HG02970 (cell line): Measurements from ENCODE around the gene MID2.
"Not testable (repeated sequence)": the region's sequence is repeated elsewhere in the genome, so short reads cannot be mapped to it uniquely, and the experiment has no call there.

Source experiments
- ATAC-seq: cut with Tn5 transposase; IDR thresholded peaks from one replicate; pipeline ENCODE4 v1.9.1; 2021; ENCODE audit warnings: mild to moderate bottlenecking, moderate library complexity, moderate number of reproducible peaks; ENCODE audit not compliant: unreplicated experiment, low FRiP score

The MID2 gene, protein sequence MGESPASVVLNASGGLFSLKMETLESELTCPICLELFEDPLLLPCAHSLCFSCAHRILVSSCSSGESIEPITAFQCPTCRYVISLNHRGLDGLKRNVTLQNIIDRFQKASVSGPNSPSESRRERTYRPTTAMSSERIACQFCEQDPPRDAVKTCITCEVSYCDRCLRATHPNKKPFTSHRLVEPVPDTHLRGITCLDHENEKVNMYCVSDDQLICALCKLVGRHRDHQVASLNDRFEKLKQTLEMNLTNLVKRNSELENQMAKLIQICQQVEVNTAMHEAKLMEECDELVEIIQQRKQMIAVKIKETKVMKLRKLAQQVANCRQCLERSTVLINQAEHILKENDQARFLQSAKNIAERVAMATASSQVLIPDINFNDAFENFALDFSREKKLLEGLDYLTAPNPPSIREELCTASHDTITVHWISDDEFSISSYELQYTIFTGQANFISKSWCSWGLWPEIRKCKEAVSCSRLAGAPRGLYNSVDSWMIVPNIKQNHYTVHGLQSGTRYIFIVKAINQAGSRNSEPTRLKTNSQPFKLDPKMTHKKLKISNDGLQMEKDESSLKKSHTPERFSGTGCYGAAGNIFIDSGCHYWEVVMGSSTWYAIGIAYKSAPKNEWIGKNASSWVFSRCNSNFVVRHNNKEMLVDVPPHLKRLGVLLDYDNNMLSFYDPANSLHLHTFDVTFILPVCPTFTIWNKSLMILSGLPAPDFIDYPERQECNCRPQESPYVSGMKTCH

DNA sequence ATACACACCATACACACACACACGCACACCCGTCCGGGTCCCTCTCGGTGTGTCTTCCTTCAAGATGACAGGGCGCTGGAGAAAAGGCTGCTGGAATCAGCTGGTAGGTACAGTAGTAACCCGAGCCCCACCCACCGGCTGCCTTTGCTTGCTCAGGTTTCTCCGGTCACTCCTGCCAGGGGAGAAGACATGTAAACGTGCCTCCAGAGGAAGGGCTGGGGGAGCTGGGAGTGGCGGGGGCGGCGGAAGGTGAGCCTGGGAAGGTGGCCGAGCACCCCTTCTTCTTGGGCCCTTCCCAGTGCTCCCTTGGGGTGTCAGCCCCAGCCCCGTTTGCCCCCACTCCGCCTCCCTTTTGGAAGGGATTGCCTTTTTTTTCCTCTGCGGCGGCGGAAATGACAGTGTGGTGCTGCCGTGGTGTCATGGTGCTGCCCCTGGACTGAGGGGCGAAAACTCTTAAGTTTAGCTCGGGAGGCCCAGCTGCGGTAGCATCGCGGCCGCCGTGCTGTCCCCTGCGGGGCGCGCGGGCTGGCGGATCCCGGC, at the start of gene MID2:
MID2 (plus strand) TSS at position 169 of the 540 bp plus-strand sequence. CDS start 561 bp downstream, outside the sequence.
- no peak for ATAC-seq

DNA sequence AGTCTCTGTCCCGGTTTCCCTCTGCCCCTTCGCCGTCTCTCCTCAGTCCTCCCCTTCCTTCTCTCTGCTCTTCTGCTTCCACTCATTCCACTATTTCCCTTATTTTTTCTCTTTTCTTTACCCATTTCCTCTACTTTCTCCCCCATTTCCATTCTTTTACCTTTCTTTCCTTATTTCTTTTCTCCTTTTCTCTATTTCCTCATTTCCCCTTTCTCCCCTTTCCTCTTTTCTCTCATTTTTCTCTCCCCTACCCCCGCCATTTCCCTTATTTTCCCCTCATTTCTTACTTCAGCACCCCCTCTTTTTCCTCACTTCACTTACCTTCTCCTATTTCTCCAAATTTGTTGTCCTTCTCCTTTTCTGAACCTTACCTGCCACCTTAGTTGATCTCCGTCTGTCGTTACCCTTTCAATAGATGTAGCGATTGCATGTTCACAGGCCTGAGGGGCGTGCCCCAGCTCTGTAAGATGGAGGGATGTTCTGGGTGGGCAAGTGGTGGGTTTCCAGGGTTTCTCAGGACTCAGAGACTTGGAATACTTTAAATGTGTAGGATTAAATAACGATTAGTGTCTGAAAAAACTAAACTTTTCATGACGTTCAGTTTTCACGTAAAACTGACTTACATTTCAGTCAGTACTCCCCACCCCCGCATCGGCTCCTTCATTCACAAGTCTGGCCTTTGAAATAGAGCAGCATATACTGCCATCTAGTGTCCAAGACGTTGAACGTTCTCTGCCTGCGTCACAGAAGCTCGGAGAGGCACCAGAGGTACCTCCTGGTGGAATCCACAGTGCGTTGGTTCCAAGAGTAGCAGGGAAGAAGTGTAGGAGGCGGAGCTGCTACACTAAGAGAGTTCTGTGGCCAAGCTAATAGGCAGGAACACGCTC, 48.8 kb upstream of the MID2 start:
- ATAC-seq, result peak; percentile 55

DNA sequence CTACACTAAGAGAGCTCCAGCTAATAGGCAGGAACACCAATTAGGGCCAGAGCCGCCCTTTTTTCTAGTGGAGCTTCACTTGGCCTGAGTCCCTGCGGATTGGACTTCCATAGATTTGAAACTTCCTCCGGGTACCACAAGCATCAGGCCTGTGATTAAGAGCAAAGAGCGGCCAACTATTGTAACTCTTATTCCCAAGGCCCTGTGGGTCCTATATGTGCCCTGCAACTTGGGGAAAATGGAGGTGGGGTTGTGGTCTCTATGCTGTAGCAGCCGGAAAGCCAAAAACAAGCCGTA, 48.2 kb upstream of the MID2 start, which contains the start of gene NCBP2L:
NCBP2L (plus strand) TSS at position 198 of the 297 bp plus-strand sequence. CDS start 16,488 bp downstream, outside the sequence.
- no peak for ATAC-seq

DNA sequence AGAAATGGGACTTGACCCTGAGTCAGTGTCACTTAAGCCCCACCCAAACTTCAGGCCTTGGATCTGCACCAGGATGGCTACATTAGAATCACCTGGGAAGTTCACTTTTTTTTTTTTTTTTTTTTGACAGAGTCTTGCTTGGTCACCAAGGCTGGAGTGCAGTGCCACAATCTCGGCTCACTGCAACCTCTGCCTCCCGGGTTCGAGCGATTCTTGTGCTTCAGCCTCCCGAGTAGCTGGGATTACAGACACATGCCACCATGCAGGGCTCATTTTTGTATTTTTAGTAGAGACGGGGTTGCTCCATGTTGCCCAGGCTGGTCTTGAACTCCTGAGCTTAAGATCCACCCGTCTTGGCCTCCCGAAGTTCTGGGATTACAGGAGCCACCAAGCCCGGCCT, 45.1 kb upstream of the MID2 start:
- ATAC-seq, result no peak

DNA sequence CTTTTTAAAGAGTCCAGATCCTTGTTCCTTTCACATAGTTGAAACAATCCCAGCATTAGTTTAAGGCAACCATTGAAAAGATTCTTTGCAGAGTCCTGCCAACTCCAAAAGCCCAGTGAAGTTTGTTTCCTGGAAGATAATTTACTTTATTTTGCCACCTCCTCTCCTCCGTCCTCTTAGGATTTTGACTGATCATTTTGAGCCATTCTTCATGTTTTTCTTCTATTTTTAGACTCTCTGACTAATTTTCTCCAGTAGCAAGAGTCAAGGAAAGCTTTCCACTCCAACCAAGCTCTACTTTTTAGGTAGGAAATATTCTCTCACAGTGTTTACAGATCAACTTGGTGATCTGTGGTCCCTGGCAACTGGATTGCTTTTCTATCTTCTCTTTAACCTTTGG, 37.8 kb upstream of the MID2 start:
- no peak for ATAC-seq

DNA sequence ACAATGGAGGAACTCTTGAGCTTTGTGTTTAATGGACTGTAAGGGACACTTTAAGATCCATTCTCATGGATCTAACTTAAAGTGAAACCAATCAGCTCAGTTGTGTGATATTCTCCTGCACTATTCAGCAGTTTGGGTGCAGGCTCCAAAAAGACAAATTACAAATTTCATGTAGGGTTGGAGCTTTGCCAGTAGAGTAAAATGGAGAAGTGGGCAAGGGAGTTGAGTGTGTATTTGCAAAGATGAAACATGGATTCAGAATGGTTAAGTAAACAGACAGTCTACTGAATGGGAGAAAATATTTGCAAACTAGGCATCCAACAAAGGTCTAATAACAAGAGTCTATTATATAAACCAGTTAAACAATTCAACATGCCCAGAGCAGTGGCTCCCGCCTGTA, 21.2 kb upstream of the MID2 start:
- ATAC-seq, result no peak

DNA sequence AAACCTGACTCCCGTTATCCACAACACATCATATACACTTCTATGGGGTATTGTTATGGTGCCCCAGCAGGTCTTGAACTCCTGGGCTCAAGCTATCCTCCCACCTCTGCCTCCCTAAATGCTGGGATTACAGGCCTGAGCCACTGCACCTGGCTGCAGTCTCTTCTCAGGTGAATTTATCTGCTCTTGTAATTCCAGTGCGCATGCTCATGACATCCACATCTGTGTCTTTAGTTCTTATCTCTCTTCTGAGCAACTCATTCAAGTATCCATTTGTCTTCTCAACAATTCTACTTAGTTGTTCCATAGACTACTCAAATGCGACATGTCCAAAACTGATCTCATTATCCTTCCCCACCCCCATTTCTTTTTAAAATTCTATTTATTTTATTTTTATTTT, 20.5 kb upstream of the MID2 start:
- ATAC-seq, result no peak

DNA sequence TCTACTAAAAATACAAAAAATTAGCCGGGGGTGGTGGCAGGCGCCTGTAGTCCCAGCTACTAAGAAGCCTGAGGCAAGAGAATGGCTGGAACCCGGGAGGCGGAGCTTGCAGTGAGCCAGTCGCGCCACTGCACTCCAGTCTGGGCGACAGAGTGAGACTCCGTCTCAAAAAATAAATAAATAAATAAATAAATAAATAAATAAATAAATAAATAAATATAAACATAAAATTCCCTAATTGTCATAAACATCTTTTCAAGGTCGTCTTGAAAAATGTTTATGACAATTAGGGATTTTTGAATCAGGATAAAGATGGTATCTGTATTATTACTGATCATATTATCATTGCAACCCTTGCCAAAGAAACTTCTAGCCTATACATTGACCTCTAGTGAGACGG, 15.6 kb upstream of the MID2 start:
- ATAC-seq, result not testable (repeated sequence)

DNA sequence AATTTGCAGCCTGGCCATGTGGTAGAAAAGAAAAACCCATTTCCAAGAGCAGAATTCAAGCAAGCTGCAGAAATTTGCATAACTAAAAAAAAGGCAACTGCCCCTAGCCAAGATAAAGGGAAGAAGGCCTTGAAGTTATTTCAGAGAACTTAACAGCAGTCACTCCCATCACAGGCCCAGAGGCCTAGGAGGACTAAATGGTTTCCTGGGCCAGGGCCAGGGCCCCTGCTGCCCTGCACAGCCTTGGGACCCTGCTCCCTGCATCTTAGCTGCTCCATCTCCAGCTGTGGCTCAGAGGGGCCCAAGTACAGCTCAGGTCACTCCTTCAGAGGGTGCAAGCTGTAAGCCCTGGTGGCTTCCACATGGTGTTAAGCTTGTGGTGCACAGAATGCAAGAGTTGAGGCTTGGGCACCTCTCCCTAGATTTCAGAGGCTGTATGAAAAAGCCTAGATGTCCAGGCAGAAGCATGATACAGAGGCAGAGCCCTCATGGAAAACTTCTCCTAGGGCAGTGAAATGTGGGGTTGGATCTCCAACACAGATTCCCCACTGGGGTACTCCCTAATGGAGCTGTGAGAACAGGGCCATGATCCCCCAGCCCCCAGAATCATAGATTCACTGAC, 6.7 kb upstream of the MID2 start:
- ATAC-seq, result no peak

DNA sequence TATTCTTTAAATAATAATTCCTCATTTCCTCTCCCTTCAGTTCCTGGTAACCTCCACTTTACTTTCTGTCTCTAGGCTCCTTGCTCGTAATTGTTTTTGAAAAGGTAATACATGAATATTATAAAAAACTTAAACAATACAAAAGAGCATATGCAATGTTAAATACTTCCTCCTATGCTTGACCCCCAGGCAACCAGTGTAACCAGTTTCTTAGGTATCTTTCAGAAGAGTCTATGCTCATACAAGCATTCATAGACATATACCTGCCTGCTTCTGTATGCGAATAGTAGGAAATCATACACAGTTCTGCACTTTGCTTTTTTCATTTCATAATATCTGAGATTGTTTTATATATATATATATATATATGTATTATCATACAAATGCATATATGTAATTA, 2.6 kb upstream of the MID2 start:
- ATAC-seq, result no peak

DNA sequence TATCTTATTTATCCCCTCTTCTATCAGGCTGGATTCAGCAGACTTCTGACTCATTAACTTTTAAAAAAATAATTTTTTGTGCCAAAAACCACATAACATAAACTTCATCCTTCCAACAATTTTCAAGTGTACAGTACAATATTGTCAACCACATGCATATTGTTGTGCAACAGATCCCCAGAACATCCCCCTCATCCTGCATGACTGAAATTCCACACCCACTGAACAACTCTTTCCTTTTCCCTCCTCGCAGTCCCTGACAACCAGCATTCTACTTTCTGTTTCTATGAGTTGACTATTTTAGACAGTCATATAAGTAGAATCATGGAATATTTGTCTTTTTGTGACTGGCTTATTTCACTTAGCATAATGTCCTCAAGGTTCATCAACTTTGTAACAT, 2.2 kb upstream of the MID2 start:
- ATAC-seq, result no peak

DNA sequence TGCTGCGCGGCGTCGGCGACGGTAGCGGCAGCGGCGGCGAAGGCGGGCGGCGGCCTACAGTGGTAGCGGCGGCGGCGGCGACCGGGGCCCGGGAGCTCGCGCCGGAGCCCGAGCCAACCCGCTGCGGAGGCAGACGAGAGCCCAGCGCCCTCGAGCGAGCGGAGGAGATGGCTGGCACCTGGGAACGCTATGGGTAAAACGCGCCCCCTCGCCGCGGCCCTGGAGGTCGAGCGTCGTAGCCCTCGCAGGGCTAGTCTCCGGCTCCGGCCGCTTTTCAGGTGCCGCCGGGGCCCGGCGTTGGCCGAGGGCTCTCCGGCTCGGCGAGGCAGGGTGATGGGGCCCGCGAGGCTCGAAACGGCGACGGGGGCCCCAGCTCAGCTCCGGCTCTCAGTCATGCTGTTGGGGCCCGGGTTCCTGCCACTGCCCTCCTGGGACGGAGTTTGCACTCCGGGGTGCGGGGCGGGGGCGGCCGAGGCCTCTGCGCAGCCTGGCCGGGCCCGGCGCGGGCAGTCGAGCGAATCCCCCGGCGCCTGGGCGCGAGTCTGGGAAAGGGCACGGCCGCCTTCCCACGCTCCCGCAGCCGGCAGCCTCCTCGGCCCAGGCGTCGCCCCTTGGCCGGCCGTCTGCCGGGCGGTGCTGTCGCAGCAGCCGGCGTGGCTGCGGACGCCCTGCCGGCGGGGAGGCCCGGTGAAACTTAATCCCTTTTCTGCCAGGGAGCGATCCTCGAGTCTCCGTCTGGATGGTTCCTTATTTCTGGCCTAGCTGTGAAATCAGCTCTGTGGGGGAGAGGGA, 768 bp downstream of the MID2 start:
- no peak for ATAC-seq

DNA sequence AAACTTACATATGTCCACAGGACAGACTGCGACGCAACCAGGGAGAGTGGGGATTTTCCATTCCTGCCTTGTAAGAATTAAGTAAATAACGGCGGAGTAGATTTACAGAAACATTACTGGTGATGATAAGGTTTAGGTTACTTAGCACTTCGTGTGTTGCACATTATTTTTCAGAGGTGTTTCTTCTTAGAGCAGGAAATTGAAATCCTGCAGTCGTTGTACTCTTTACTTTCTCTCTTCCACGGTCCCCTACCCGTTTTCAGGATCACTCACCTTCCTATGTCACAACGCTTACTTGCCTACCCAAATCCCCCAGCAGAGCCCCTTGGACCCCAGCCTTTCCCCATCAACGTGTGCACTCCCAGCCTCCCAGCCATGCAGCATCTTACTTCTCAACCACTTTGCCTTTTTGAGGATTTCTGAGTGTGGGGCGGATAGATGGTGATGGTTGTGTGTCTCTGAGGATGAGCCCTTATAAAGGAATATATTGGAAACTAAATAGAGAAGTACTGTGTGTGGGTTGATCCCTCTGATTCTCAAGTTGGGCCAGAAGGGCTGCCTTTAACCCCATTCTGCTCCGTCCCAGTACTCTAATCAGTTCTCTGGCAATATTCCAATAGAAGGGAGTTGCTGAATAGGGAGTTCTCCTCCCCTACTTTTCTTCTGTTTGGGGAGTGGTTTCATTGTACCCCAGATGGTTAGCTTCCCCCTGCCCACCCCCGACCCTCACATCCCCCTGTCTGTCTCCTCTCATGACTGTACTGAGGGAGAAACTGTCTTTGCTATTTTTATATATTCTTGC, 1.6 kb downstream of the MID2 start:
- no peak for ATAC-seq

DNA sequence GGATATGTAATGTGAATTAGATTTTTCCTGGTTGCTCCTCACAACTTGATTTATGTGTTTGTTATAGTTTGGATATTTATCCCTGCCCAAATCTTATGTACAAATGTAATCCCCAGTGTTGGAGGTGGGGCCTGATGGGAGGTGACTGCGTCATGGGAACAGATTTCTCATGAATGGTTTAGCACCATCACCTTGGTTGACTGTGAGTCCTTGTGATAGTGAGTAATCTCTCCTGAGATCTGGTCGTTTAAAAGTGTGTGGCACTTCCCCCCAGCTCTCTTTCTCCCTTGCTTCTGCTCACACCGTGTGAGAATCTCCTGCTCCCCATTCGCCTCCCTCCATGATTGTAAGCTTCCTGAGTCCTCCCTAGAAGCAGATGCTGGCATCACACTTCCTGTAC, 2.2 kb downstream of the MID2 start:
- no peak for ATAC-seq

DNA sequence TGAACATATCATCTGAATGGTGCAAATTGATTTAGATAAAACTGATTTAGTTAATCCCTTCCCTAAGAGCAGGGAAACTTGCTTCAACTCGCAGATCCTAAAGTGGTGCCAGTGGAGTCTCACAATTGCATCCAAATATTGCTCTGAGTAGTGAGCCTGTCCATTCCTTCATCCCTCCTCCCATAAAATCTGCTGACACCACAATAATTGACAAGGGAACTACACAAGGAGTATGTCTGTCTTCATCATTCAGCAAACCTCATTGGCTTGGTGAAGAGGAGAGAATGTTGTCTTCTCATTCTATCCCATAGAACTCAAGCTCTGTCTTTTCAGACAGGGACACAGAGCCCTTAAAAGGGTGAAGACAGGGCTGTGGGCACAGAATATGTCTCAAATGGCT, 4.2 kb downstream of the MID2 start:
- no peak for ATAC-seq

DNA sequence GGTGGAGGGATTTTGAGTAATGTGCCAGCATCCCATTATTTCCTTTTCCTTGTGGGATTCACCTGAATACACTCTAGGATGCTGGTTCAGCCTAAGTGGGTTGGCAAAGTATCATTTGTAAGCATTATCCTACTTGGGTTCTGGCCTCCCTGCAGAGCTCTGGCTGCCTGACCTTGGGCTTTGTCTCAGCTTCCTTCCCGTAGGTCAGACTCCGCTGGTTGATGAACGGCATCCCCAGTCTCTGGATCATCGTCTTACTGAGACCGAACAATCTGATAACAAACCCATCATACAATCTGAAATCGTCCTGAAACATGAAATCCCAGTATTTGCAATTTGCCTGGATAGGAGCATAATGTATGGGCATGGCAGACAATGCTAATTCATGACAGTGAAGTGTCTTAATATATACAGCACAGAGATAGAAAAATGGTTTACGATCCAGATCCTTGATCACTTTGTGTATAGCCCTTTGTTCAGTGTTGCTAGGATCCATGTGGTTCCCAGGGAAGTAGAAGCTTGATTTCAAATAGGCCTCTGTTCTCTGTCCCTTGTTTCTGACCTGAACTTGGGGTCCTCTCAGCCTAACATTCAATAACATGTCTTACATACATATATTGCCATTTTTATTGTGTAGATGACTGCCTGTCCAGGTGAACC, 5.5 kb downstream of the MID2 start:
- no peak for ATAC-seq

DNA sequence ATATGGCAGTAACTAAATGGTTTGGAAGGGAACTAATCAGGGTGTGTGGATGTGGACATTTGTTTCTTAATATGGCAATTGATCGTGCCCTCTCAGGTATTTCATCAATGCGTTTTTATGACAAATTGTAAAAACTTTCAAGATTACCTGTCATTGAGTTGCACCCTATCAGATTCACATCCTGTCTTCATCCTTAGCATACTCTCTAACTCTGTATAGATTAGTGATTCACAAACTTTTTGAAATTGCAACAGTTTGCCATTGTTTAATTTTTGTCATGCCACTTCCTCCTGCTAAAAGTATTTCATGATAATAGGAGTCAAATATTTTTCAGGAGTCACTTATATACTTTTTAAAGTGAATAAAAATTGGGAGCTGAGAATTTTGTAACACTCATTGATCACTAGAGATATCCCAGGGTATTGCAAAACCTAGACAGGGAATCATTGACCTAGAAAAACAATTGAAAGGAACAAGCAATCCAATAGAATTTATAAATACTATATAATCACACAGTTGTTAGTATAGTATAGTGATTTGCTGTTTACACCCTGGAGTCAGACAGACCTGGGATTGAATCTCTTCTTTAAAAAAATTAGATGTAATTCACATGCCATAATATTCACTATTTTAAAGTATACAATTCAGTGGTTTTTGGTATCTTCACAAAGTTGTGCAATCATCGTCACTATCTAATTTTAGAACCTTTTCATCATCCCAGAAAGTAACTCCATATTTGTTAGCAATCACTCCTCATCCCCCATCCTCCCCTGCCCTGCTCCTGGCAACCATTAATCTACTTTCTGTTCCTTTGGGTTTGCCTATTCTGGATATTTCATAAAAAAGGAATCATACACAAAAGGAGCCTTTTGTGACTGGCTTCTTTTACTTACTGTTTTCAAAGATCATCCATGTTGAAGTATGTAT, 8.9 kb downstream of the MID2 start:
- no peak for ATAC-seq
